ENCODE results near the gene C16orf46.

The C16orf46 gene

DNA sequence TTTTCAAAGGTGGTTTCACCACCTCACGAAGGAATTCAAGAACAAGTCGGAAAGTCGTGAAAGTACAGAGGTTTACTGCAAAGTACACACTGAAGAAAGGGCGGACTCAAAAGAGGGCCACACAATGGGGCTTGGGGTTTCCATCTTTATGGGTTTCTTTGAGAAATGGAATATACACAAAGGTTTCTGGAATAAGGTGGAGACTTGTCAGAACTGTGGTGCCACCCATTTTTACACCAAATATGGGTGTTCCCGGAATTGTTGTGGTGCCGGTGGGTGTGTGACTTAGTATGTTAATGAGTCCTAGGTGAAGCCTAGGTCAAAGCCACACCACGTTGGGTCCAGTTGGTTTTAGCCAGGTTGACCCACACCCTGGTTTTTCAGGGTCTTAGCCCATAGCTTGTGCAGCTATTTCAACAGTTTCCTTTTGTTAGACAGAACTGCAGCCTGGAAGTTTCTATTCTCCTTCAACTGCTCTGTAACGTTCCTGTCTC lies 19.7 kb upstream of the C16orf46 start:
- H3K4me3 ChIP-seq (ENCODE audit: control insufficient read depth, low read depth, low read length): peak overlapping the region; percentile 26
- DNase-seq (ENCODE audit: low read depth): no peak
- no peak for TF ChIP-seq CTCF (conservative IDR thresholded peaks at IDR 0.05; ENCODE audit: control insufficient read depth, insufficient read depth, low read depth, low read length)

DNA sequence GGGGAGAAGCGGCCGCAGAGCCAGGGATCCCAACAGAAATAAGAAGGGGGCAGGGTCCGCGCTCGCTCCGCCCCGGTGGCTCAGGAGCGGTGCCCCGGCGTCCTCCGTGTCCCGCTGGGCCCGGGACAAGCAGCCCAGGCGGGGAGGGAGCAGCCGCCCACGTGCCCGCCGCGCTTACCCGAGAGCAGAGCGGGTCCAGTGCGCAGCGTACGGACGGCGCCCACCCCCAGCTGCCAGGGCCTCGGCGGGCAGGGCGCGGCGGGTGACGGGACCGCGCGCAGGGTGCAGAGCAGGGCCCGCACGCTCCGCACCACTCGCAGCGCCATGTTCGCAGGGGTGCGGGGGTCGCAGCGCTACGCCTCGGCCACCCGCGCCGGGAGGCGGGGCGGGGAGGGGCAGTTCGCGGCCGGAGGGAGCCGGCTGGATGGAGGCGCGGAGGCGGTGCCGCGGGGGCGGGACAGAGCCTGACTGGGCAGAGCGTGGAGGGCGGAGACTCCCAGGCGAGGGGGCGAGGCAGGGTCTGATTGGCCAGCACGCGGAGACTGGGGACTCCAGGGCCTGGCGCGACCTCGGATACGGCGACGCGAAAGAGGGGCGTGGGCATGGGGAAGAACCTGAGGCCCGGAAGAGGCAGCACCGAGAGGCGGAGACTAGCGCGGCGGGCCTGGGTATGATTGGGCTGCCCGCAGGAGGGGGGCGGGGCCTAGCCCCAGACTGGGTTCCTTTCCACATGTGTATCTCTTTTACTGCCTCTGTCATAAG lies 19.1 kb upstream of the C16orf46 start, which contains the start of gene GCSH:
TSS of gene GCSH (minus strand) at position 443 of the 762 bp plus-strand sequence. CDS start at position 326, 117 bp downstream.
- H3K4me3 ChIP-seq (ENCODE audit: control insufficient read depth, low read depth, low read length): peak within 1 kb of the TSS; percentile 63
- DNase-seq (ENCODE audit: low read depth): peak; percentile 98
- no peak for TF ChIP-seq CTCF (conservative IDR thresholded peaks at IDR 0.05; ENCODE audit: control insufficient read depth, insufficient read depth, low read depth, low read length)

DNA sequence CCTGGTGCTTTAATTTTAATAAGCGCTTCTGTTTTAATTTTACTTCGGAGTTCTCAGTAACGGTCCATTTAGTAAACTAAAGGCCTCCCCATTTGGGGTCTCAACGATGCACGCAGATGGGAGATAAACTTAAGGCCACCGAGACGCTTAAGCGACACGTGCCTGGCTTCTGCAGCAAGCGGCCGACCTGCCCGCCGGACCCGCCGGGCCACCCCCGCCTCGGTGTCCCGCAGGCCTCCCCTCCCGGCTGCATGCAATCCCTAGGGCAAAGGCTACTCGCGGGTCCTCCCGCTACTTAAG lies 18.6 kb upstream of the C16orf46 start:
- H3K4me3 ChIP-seq (ENCODE audit: control insufficient read depth, low read depth, low read length): peak overlapping the region; percentile 63
- TF ChIP-seq CTCF (conservative IDR thresholded peaks at IDR 0.05; ENCODE audit: control insufficient read depth, insufficient read depth, low read depth, low read length): no peak
- no peak for DNase-seq (ENCODE audit: low read depth)

DNA sequence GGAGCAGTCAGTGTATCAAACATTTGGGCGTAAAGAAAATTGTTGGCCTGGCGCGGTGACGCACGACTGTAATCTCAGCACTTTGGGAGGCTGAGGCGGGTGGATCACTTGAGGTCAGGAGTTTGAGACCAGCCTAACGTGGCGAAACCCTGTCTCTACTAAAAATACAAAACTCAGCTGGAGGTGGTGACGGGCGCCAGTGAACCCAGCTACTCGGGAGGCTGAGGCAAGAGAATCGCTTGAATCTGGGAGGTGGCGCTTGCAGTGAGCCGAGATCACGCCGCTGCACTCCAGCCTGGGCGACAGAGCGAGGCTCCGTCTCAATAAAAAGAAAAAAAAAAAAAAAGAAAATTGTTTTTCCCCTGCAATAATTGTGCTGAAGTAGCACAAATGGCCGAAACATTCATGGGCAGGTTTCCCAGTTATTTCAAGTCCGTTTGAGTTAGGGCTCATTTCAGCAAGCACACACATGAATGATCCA lies 17.8 kb upstream of the C16orf46 start:
- peak; percentile 66 for DNase-seq (ENCODE audit: low read depth)
- H3K4me3 ChIP-seq (ENCODE audit: control insufficient read depth, low read depth, low read length): peak overlapping the region; percentile 63
- TF ChIP-seq CTCF (conservative IDR thresholded peaks at IDR 0.05; ENCODE audit: control insufficient read depth, insufficient read depth, low read depth, low read length): no peak

GRCh38 chr16:81088836-81089235 lies 11.8 kb upstream of the C16orf46 start:
- no peak for TF ChIP-seq CTCF (conservative IDR thresholded peaks at IDR 0.05; ENCODE audit: control insufficient read depth, insufficient read depth, low read depth, low read length)
- H3K4me3 ChIP-seq (ENCODE audit: control insufficient read depth, low read depth, low read length): no peak overlapping the region
- DNase-seq (ENCODE audit: low read depth): no peak

- H3K4me3 ChIP-seq (ENCODE audit: control insufficient read depth, low read depth, low read length): no peak overlapping the region
- no peak for DNase-seq (ENCODE audit: low read depth)
- TF ChIP-seq CTCF (conservative IDR thresholded peaks at IDR 0.05; ENCODE audit: control insufficient read depth, insufficient read depth, low read depth, low read length): no peak
These were observed 4.0 kb upstream of the C16orf46 start for GRCh38 chr16:81081014-81081413.

Data from fibroblast of mammary gland (primary cell).